ENCODE measurements around the gene EIPR1. TPM values are rescaled to one million over a fixed set of nuclear protein-coding genes. Genes with fewer than 3 reads are reported as not detected.
A peak's percentile ranks its signal among the peaks of the same experiment; 100 is the strongest.

Gene EIPR1
- total and polyA plus RNA-seq, 5 experiments from 2014 or later = 26.8 to 42.2 (median 38.1) TPM

DNA sequence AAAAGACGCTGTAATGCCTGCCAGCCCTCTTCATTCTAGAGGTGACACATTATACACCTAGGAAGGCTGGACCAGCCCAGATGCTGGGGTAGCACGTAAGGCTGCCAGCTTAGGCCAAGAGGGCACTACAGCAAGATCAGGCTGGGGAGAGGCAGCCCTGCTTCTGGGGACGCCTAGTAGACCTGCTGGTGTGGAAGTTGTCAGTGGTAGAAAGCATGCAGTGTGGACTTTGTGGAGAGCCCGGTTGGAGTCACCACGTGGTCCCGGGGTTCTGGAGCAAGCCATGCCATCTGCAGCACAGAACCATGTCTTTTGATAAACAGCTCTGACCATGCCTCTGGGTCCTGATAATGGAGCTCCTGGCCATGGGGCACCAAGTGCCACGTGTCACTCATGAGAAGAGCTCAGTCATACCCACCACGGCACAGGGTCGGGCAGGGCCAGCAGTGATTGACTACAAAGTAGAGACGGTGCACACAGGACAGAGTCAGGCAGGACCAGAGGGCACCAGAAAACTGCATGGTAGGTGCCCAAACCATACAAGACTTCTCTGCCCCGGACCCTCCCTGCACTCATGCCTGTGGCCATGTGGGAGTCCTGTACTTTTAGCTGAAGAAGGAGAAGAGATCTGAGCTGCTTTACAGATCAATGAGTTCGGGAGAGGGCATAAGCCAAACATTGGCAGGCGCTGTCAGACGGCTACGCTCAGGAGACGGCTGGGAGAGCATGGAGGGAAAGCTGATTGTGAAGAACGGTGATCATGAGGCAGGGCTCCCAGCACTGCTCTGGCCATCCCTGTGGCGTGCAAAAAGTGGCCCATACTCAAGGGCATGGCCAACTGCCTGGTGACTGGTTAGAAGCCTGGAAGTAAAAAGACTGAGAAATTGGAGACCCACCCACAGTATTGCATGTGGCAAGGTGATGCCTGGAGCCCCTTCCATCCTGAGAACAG lies 114.9 kb downstream of the EIPR1 start:
- DNase-seq (no peak), ATAC-seq (no peak)
- Mint-ChIP-seq H3K27me3 (no peaks in the 10 kb centered on the region), H3K36me3 (peaks cover 6 to 13% (median 12%) of the 10 kb centered on the region in 3 donors), H3K4me3 (no peak overlapping the region), H3K9me3 (no peaks in the 10 kb centered on the region), H3K27ac (peak overlapping the region in 2 of 10 donors; percentile 43 to 55), H3K4me1 (peaks cover 4 to 12% (median 8%) of the 10 kb centered on the region in 4 donors)
- POLR2A ChIA-PET = no interaction called here

DNA sequence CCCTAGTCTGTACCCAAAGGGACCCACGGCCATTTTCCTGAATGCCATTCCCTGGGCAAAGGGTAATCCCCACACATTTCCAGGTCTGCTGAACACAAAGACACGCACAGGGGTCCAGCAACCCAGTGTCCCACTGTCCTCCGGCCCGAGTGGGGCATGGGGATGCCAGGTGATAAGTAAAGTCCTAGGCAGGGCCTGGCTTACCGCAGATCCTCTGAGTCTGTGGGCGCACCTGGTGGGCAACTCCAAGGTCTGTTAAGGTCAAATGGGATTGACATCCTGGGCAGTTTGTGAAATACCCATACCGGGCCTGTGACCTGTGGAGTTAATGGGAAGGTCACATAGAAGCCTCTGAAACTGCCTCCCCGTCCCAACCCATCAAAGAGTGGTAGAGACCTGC lies 116.1 kb downstream of the EIPR1 start:
- Mint-ChIP-seq H3K4me1 (peaks cover 4 to 13% (median 11%) of the 10 kb centered on the region in 4 donors), H3K36me3 (peaks cover 9 to 22% (median 19%) of the 10 kb centered on the region in 3 donors), H3K4me3 (no peak overlapping the region), H3K27me3 (no peaks in the 10 kb centered on the region), H3K27ac (peak overlapping the region in 1 of 10 donors; percentile 19), H3K9me3 (no peaks in the 10 kb centered on the region)
- DNase-seq = no peak
- POLR2A ChIA-PET = no interaction called here
- no peak for ATAC-seq

DNA sequence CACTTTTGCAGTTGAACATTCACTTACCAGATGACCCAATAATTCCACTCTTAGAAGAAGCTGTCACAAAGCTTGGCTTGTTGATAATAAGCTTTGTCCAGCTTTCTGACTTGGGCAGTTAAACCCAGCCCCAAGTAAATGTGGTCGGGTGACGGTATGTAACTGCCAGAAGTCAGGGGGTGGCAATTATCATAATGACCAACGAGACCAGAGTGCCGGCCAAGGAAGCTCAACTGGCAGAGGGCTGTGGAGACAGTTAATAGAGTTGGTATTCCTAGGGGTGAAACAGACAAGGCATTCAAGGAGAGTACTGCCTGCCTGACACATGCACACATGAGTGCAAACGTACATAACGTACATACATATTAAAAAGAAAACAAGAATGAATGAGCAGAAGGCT lies 116.7 kb downstream of the EIPR1 start:
- H3K36me3 Mint-ChIP-seq = peaks cover 9 to 24% (median 22%) of the 10 kb centered on the region in 3 donors
- no peaks in the 10 kb centered on the region for H3K9me3 Mint-ChIP-seq
- H3K4me1 Mint-ChIP-seq = peaks cover 4 to 13% (median 11%) of the 10 kb centered on the region in 4 donors
- ATAC-seq (no peak), DNase-seq (no peak)
- H3K27ac Mint-ChIP-seq = no peak overlapping the region
- no peaks in the 10 kb centered on the region for H3K27me3 Mint-ChIP-seq
- H3K4me3 Mint-ChIP-seq = no peak overlapping the region
- POLR2A ChIA-PET = no interaction called here

DNA sequence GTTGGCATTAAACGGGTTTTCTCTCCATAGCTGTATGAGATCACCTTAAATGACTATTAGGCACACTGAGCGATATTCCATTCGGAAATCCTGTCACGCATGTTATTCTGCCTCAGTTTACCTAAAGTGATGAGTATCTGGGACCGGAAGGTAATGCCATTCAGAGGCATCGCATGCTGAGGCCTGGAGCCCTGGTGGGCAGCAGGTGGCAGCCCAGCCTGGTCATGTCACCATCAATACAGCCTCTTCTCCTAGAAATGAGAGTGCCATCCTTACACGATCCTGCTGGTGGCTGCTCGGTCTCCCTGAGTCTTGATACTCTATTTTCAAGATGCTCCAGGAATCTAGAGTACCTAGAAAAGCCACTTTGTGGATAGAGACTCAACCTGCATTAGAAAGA lies 119.8 kb downstream of the EIPR1 start:
- DNase-seq (no peak), ATAC-seq (no peak)
- H3K36me3 Mint-ChIP-seq = peaks cover 13 to 35% (median 33%) of the 10 kb centered on the region in 3 donors
- H3K4me1 Mint-ChIP-seq = peaks cover 9 to 22% (median 10%) of the 10 kb centered on the region in 4 donors
- no peaks in the 10 kb centered on the region for H3K9me3 Mint-ChIP-seq
- POLR2A ChIA-PET = no interaction called here
- no peak overlapping the region for H3K4me3 Mint-ChIP-seq
- no peaks in the 10 kb centered on the region for H3K27me3 Mint-ChIP-seq
- H3K27ac Mint-ChIP-seq = no peak overlapping the region

DNA sequence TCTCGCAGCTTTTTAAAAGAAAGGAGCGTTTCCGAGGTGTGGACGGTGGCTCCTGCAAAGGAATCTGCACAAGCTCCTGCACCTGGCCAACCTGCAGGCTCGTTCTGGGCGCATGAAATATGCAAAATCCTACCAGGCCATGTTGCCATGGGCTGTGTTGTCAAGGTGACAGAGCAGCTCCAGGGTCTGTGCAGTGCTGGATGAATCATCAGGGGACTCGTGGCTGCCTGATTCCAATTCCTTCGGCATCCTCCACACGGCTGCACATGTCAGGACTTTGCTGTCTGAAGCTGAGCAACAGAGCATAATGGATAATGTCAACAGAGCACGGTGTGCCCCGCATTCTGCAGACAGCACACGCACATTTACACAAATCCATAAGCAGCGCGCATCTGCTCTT lies 120.5 kb downstream of the EIPR1 start:
- Mint-ChIP-seq H3K4me1 (peaks cover 3 to 23% (median 6%) of the 10 kb centered on the region in 4 donors), H3K36me3 (peaks cover 10 to 40% (median 34%) of the 10 kb centered on the region in 3 donors), H3K27me3 (no peaks in the 10 kb centered on the region), H3K4me3 (no peak overlapping the region), H3K9me3 (no peaks in the 10 kb centered on the region), H3K27ac (no peak overlapping the region)
- POLR2A ChIA-PET = no interaction called here
- ATAC-seq (no peak), DNase-seq (no peak)

DNA sequence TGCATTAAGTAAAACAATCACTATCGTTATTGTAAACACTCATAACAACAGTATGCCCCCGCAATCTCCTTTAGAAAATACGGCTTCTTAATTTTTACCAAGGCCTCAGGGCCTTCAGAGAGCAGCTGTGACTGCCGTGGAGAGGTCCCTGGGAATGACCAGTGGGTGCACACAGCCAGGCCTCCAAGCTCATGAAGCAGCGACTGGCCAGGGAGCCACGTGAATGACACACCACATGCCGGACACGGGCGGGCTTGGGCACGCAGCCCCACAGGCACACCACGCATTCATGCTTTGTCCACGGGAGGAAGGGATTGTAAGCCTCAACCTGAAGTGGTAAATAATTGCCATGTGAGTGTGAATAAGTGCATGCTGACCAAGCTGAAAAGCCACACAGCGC lies 121.0 kb downstream of the EIPR1 start:
- ATAC-seq (no peak), DNase-seq (no peak)
- Mint-ChIP-seq H3K4me3 (no peak overlapping the region), H3K27ac (peak overlapping the region in 2 of 10 donors; percentile 33 to 47), H3K4me1 (peaks cover 0 to 23% (median 4%) of the 10 kb centered on the region in 4 donors), H3K36me3 (peaks cover 10 to 41% (median 40%) of the 10 kb centered on the region in 3 donors), H3K9me3 (peaks cover 0 to under 1% (median 0%) of the 10 kb centered on the region in 9 donors), H3K27me3 (no peaks in the 10 kb centered on the region)
- POLR2A ChIA-PET = no interaction called here

DNA sequence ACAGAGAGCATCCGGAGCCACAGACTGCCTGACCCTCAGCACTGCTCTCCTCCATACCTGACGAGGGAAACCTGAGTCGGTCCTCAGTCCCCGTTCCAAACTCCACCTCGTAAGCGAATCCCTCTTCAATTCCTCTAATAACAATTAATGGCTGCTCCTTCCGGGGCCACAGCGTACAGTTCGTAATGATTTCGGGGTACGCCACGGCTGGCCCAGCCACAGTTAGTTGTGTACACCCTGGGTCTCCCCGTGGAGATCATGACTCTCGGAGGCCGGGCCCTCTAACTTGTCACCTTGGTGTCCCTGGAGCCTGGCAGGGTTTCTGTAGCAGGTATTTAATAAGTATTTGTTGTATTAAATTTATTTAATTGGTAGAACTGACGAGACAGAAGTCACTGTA lies 121.5 kb downstream of the EIPR1 start:
- Mint-ChIP-seq H3K27ac (no peak overlapping the region), H3K27me3 (no peaks in the 10 kb centered on the region), H3K36me3 (peaks cover 10 to 45% (median 44%) of the 10 kb centered on the region in 3 donors), H3K9me3 (peaks cover 0 to 5% (median 0%) of the 10 kb centered on the region in 9 donors), H3K4me1 (peaks cover 0 to 23% (median 4%) of the 10 kb centered on the region in 4 donors), H3K4me3 (no peak overlapping the region)
- no peak for ATAC-seq
- POLR2A ChIA-PET = no interaction called here
- DNase-seq = no peak

DNA sequence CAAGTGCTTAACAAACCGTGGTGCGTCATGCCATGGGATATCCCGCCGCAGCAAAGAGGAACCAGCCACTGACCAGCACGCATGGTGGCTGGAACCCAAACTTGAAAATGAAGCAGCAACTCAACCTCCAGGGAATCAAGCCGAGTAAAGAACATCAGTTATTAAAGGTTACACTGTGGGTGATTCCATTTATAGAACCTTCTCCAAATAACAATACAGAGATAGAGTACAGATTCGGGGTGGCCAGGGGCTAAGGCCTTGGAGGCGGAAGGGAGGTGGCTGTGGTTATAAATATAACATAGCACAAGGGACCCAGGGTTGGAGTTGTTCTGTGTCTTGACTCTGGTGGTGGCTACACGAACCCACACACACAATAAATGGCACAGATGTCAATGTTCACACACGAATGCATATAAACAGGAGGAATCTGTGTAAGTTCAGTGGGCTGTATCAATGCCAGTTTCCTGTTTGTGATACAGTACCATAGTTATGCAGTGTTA lies 123.1 kb downstream of the EIPR1 start:
- POLR2A ChIA-PET = no interaction called here
- Mint-ChIP-seq H3K27me3 (no peaks in the 10 kb centered on the region), H3K36me3 (peaks cover 17 to 54% (median 48%) of the 10 kb centered on the region in 3 donors), H3K4me3 (peak overlapping the region in 1 of 10 donors; percentile 61), H3K9me3 (peaks cover 0 to 15% (median 3%) of the 10 kb centered on the region in 9 donors), H3K27ac (peak overlapping the region in 2 of 10 donors; percentile 19 to 40), H3K4me1 (peaks cover 0 to 23% (median 4%) of the 10 kb centered on the region in 4 donors)
- ATAC-seq (no peak), DNase-seq (no peak)

DNA sequence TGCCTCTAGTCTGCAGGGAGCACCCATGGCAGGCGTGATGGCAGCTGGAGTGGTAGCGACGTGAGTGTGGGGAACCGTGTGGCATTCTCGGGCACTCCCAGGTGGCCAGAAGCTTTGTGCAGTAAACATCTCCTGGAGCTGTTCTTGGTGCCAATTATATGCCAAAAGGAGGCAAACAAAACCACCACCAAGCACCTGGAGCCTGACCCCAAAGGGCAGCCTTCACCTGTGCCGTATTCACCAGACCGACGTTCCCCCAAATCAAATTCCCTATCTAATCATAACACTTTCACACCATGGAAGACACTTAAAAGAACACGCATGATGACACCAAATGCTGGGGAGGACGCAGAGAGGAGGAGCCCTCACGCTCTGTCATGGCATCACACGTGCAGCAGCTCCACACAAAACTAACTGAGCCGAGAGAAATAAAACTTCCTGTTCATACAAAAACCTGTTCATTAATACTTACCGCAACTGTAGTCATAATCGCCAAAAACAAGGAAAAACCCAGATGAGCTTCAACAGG lies 123.6 kb downstream of the EIPR1 start:
- POLR2A ChIA-PET = no interaction called here
- peaks cover 0 to 20% (median 8%) of the 10 kb centered on the region in 9 donors for H3K9me3 Mint-ChIP-seq
- H3K4me3 Mint-ChIP-seq = peak overlapping the region in 1 of 10 donors; percentile 61
- ATAC-seq (no peak), DNase-seq (no peak)
- H3K36me3 Mint-ChIP-seq = peaks cover 22 to 59% (median 53%) of the 10 kb centered on the region in 3 donors
- no peaks in the 10 kb centered on the region for H3K27me3 Mint-ChIP-seq
- peaks cover 0 to 28% (median 4%) of the 10 kb centered on the region in 4 donors for H3K4me1 Mint-ChIP-seq
- H3K27ac Mint-ChIP-seq = peak overlapping the region in 1 of 10 donors; percentile 19

DNA sequence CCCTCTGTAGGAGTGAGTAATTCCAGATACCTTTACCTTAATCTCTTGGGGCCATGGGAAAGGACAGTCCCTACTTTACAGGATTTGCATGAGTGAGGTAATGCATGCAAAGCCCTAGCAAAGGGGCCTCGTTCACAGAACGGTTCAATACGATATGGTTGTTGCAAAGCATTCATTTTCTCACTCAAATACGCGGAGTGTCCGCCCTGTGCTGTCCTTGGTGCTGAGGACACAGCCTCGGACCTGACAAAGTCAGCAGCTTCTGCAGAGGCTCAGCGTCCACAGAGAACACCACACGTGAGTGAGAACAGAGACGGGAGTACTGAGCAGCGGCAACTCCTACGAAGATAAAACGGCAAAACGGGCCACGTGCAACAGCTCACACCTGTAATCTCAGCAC lies 125.7 kb downstream of the EIPR1 start:
- no peak for ATAC-seq

DNA sequence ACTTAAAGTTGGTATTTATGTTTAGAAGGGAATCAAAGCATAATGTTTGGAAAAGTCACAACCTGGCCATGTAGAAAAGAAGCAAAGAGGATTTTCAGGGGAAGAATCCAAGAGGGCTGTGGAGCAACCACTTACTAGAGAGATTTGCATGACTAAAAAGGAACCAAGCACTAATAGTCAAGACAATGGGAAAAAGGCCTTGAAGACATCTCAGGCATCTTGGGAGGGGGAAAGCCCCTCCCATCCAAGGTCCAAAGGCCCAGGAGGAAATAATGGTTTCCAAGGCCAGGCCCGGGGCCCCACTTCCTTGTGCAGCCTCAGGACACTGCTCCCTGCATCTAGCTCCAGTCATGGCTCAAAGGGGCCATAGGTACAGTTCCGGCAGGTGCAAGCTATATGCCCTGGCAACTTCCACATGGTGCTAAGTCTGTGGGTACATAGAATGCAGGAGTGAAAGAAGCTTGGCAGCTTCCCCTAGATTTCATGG lies 128.1 kb downstream of the EIPR1 start:
- ATAC-seq = no peak

More for the DNA sequence above, 125.7 kb downstream of the EIPR1 start:
- Mint-ChIP-seq H3K27me3 (no peaks in the 10 kb centered on the region), H3K4me3 (no peak overlapping the region), H3K36me3 (peaks cover 29 to 67% (median 49%) of the 10 kb centered on the region in 3 donors), H3K4me1 (peaks cover 0 to 21% (median 7%) of the 10 kb centered on the region in 4 donors), H3K27ac (peak overlapping the region in 1 of 10 donors; percentile 81), H3K9me3 (peaks cover 0 to 25% (median 14%) of the 10 kb centered on the region in 9 donors)
- no peak for DNase-seq
- POLR2A ChIA-PET = no interaction called here

DNA sequence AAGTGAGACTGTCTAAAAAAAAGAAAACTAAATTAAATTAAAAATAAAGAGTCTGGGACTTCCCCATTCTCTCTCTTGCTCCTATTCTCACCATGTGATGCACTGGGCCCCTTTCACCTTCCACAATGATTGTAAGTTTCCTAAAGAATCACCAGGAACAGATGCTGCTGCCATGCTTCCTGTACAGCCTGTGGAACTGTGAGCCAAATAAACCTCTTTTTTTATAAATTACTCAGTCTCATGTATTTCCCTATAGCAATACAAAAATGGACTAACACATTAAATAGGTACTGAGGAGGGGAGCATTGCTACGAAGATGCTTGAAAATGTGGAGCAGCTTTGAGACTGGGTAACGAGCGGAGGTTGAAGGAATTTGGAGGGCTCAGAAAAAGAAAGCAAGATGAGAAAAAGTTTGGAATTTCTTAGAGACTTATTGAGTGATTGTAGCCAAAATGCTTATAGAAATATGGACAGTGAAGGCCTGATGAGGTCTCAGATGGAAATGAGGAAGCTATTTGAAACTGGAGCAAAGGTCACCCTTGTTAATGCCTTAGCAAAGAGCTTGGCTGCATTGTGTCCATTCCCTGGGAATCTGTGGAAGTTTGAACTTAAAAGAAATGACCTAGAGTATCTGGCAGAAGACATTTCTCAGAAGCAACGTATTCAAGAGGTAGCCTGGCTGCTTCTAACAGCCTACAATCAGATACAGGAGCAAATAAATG lies 128.7 kb downstream of the EIPR1 start:
- Mint-ChIP-seq H3K4me3 (no peak overlapping the region), H3K4me1 (peaks cover 3 to 19% (median 6%) of the 10 kb centered on the region in 4 donors), H3K9me3 (peaks cover 0 to 25% (median 14%) of the 10 kb centered on the region in 9 donors), H3K36me3 (peaks cover 24 to 55% (median 32%) of the 10 kb centered on the region in 3 donors), H3K27ac (no peak overlapping the region), H3K27me3 (no peaks in the 10 kb centered on the region)
- no peak for ATAC-seq
- POLR2A ChIA-PET = no interaction called here
- DNase-seq = no peak

More for the DNA sequence above, 128.1 kb downstream of the EIPR1 start:
- no peak for DNase-seq
- POLR2A ChIA-PET = no interaction called here
- Mint-ChIP-seq H3K9me3 (peaks cover 0 to 25% (median 14%) of the 10 kb centered on the region in 9 donors), H3K36me3 (peaks cover 29 to 58% (median 38%) of the 10 kb centered on the region in 3 donors), H3K27ac (no peak overlapping the region), H3K4me3 (no peak overlapping the region), H3K4me1 (peaks cover 0 to 22% (median 7%) of the 10 kb centered on the region in 4 donors), H3K27me3 (no peaks in the 10 kb centered on the region)
